Measurements from ENCODE around the gene FOXN3. TPM values are rescaled to one million over a fixed set of nuclear protein-coding genes. Genes with fewer than 3 reads are reported as not detected.
A peak's percentile ranks its signal among the peaks of the same experiment; 100 is the strongest.

FOXN3 gene
- total and polyA plus RNA-seq, 2 donors (not counting 1 experiment from before 2014, with no cell fraction given): 27.9 to 33.3 TPM

- peak overlapping the region; percentile 49 for H3K4me2 ChIP-seq (ENCODE audit: extremely low read depth, insufficient read depth, low read length)
- TF ChIP-seq EZH2 (IDR thresholded peaks at IDR 0.05; ENCODE audit: low read length, missing control alignments): no peak
- TF ChIP-seq CTCF (conservative IDR thresholded peaks at IDR 0.05 in 1 of 2, IDR thresholded peaks at IDR 0.05 in 1 of 2; ENCODE audit: low read depth in 1 of 2, low read length in 2 of 2): no peak
- H4K20me1 ChIP-seq (ENCODE audit: control insufficient read depth, extremely low read depth, insufficient read depth, low read length): no peaks in the 10 kb centered on the region
- H2AFZ ChIP-seq (ENCODE audit: low read length): no peak overlapping the region
- no peaks in the 10 kb centered on the region for H3K79me2 ChIP-seq (ENCODE audit: control insufficient read depth, insufficient read depth, low read length)
- no peak overlapping the region for H3K27ac ChIP-seq (ENCODE audit: insufficient read depth, low read length)
- no peaks in the 10 kb centered on the region for H3K36me3 ChIP-seq (ENCODE audit: control insufficient read depth, insufficient read depth, low read length)
- no peaks in the 10 kb centered on the region for H3K9me3 ChIP-seq (ENCODE audit: control insufficient read depth, insufficient read depth, low read depth, low read length)
- H3K27me3 ChIP-seq (ENCODE audit: control insufficient read depth, insufficient read depth, low read length): no peaks in the 10 kb centered on the region
- DNase-seq (ENCODE audit: low read depth in 2 of 2): no peak
- no peak overlapping the region for H3K9ac ChIP-seq (ENCODE audit: insufficient read depth, low read length)
- H3K4me3 ChIP-seq (replicated peaks in 1 of 4; ENCODE audit: control extremely low read depth in 1 of 4, insufficient read depth in 1 of 4, low read depth in 3 of 4, low read length in 4 of 4): no peak overlapping the region
- peaks cover 5% of the 10 kb centered on the region for H3K4me1 ChIP-seq (ENCODE audit: control insufficient read depth, extremely low read depth, insufficient read depth, low read length)
Observed at GRCh38 chr14:89370381-89370780, 46.7 kb downstream of the FOXN3 start.

- peaks cover 5% of the 10 kb centered on the region for H3K4me1 ChIP-seq (ENCODE audit: control insufficient read depth, extremely low read depth, insufficient read depth, low read length)
- H3K27ac ChIP-seq (ENCODE audit: insufficient read depth, low read length): no peak overlapping the region
- no peak overlapping the region for H3K9ac ChIP-seq (ENCODE audit: insufficient read depth, low read length)
- no peak for TF ChIP-seq CTCF (conservative IDR thresholded peaks at IDR 0.05 in 1 of 2, IDR thresholded peaks at IDR 0.05 in 1 of 2; ENCODE audit: low read depth in 1 of 2, low read length in 2 of 2)
- no peak for TF ChIP-seq EZH2 (IDR thresholded peaks at IDR 0.05; ENCODE audit: low read length, missing control alignments)
- no peaks in the 10 kb centered on the region for H3K79me2 ChIP-seq (ENCODE audit: control insufficient read depth, insufficient read depth, low read length)
- no peak overlapping the region for H2AFZ ChIP-seq (ENCODE audit: low read length)
- no peaks in the 10 kb centered on the region for H4K20me1 ChIP-seq (ENCODE audit: control insufficient read depth, extremely low read depth, insufficient read depth, low read length)
- no peaks in the 10 kb centered on the region for H3K27me3 ChIP-seq (ENCODE audit: control insufficient read depth, insufficient read depth, low read length)
- no peaks in the 10 kb centered on the region for H3K9me3 ChIP-seq (ENCODE audit: control insufficient read depth, insufficient read depth, low read depth, low read length)
- DNase-seq (ENCODE audit: low read depth in 2 of 2): no peak
- no peak overlapping the region for H3K4me3 ChIP-seq (replicated peaks in 1 of 4; ENCODE audit: control extremely low read depth in 1 of 4, insufficient read depth in 1 of 4, low read depth in 3 of 4, low read length in 4 of 4)
- no peaks in the 10 kb centered on the region for H3K36me3 ChIP-seq (ENCODE audit: control insufficient read depth, insufficient read depth, low read length)
- H3K4me2 ChIP-seq (ENCODE audit: extremely low read depth, insufficient read depth, low read length): no peak overlapping the region
Observed at GRCh38 chr14:89369656-89370055, 47.4 kb downstream of the FOXN3 start.

GRCh38 chr14:89368490-89369477 is 48.2 kb downstream of the FOXN3 start:
- DNase-seq (ENCODE audit: low read depth in 2 of 2): no peak
- Histone ChIP-seq H3K9me3 (ENCODE audit: control insufficient read depth, insufficient read depth, low read depth, low read length) (no peaks in the 10 kb centered on the region), H3K27ac (ENCODE audit: insufficient read depth, low read length) (no peak overlapping the region), H2AFZ (ENCODE audit: low read length) (no peak overlapping the region), H3K4me2 (ENCODE audit: extremely low read depth, insufficient read depth, low read length) (no peak overlapping the region), H3K4me3 (replicated peaks in 1 of 4; ENCODE audit: control extremely low read depth in 1 of 4, insufficient read depth in 1 of 4, low read depth in 3 of 4, low read length in 4 of 4) (no peak overlapping the region), H3K4me1 (ENCODE audit: control insufficient read depth, extremely low read depth, insufficient read depth, low read length) (peaks cover 5% of the 10 kb centered on the region), H3K36me3 (ENCODE audit: control insufficient read depth, insufficient read depth, low read length) (no peaks in the 10 kb centered on the region), H3K27me3 (ENCODE audit: control insufficient read depth, insufficient read depth, low read length) (no peaks in the 10 kb centered on the region), H3K9ac (ENCODE audit: insufficient read depth, low read length) (no peak overlapping the region), H3K79me2 (ENCODE audit: control insufficient read depth, insufficient read depth, low read length) (no peaks in the 10 kb centered on the region), H4K20me1 (ENCODE audit: control insufficient read depth, extremely low read depth, insufficient read depth, low read length) (no peaks in the 10 kb centered on the region)
- TF ChIP-seq CTCF (conservative IDR thresholded peaks at IDR 0.05 in 1 of 2, IDR thresholded peaks at IDR 0.05 in 1 of 2; ENCODE audit: low read depth in 1 of 2, low read length in 2 of 2) (no peak), EZH2 (IDR thresholded peaks at IDR 0.05; ENCODE audit: low read length, missing control alignments) (no peak)
